GM12891 (cell line): ENCODE data around the gene CDK5RAP2.

Experiments
- PAX5 ChIP-seq: IDR thresholded peaks from 2 replicates; pipeline ENCODE4 v1.6.1; 2011; ENCODE audit warnings: low read length, moderate library complexity, mild to moderate bottlenecking; ENCODE audit not compliant: insufficient read depth, severe bottlenecking
- POLR2A ChIP-seq: IDR thresholded peaks from 2 replicates; pipeline ENCODE4 v1.6.1; 2011; ENCODE audit warnings: low read depth, low read length, control low read depth
- POLR2AphosphoS5 ChIP-seq: IDR thresholded peaks from 2 replicates; pipeline ENCODE4 v1.6.1; 2011; ENCODE audit warnings: low read depth, low read length, control low read depth
- SPI1 ChIP-seq: IDR thresholded peaks from 2 replicates; pipeline ENCODE4 v1.6.1; 2011; ENCODE audit warnings: low read depth, low read length, control low read depth
- TAF1 ChIP-seq: IDR thresholded peaks from 2 replicates; pipeline ENCODE4 v1.6.1; 2011; ENCODE audit warnings: low read depth, low read length, control low read depth

- TF ChIP-seq POLR2AphosphoS5 (no peak), POLR2A (no peak), TAF1 (no peak), SPI1 (no peak), PAX5 (no peak)
Observed at GRCh38 chr9:120436983-120437475, 142.9 kb downstream of the CDK5RAP2 start.
